ENCODE results near the gene STXBP3.

- TF ChIP-seq CTCF (IDR thresholded peaks at IDR 0.05; ENCODE audit: extremely low read depth in 1 of 2, insufficient read depth in 1 of 2, low read depth in 1 of 2, low read length in 2 of 2) (no peak), POLR2A (IDR thresholded peaks at IDR 0.05; ENCODE audit: low read depth, low read length) (no peak)
These were observed 6.9 kb downstream of the STXBP3 start for GRCh38 chr1:108753363-108753762.
